Measurements from ENCODE around the gene TECPR2. TPM values are rescaled to one million over a fixed set of nuclear protein-coding genes. Genes with fewer than 3 reads are reported as not detected.

The TECPR2 gene
- total and polyA plus RNA-seq, 2 of the 13 experiments (the other 11 are each of a cell fraction or from before 2014, with no cell fraction given) = 3.5 to 5.7 TPM

DNA sequence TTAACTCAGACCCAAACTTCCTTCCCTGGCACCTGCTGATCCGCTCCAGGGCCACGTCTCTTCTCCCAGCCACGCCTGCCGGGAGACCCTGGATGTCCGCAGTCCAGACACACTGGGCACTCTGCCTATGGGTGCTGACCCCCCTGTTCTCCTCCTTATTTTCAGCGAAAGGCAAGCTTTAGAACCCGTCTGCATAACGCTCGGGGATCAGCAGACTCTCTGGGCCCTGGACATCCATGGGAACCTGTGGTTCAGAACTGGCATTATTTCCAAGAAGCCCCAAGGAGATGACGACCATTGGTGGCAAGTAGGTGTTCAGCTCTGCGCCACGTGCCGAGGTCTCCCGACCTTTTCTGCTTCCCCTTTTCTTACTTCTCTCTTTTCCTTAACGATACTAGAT, 82.9 kb downstream of the TECPR2 start:
- ChIA-PET POLR2A (no interaction called here), CTCF (ENCODE audit: low intra/inter-chr PET ratio, low total read pairs) (no interaction called here)
- no peak overlapping the region for H2AFZ ChIP-seq (ENCODE audit: low read length)
- intact Hi-C loops (cut with micrococcal nuclease; ENCODE audit: unreplicated experiment) = no loop called here
- H3K4me3 ChIP-seq (replicated peaks in 1 of 3; ENCODE audit: insufficient read depth in 1 of 3, low read depth in 2 of 3, low read length in 3 of 3) = no peak overlapping the region
- in situ Hi-C loops (cut with HindIII; ENCODE audit: extremely low pct_ligation_motif_present, low pct_unique_long_range_greater_than_20kb) = no loop called here
- no peaks in the 10 kb centered on the region for H3K27me3 ChIP-seq (ENCODE audit: control insufficient read depth in 1 of 2, insufficient read depth in 2 of 2, low read length in 2 of 2)
- DNase-seq (ENCODE audit: low spot score) (no peak), ATAC-seq (no peak), FAIRE-seq (no peak)
- TF ChIP-seq, protein P1, sequence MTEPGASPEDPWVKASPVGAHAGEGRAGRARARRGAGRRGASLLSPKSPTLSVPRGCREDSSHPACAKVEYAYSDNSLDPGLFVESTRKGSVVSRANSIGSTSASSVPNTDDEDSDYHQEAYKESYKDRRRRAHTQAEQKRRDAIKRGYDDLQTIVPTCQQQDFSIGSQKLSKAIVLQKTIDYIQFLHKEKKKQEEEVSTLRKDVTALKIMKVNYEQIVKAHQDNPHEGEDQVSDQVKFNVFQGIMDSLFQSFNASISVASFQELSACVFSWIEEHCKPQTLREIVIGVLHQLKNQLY (CRISPR knock-in tag; IDR thresholded peaks at IDR 0.05) = no peak
- no peak for TF ChIP-seq ZNF569 (CRISPR knock-in tag; IDR thresholded peaks at IDR 0.05; ENCODE audit: borderline replicate concordance)
- no peak for TF ChIP-seq ZNF138 (CRISPR knock-in tag; IDR thresholded peaks at IDR 0.05; ENCODE audit: low read depth)
- TF ChIP-seq ZNF720 (CRISPR knock-in tag; IDR thresholded peaks at IDR 0.05) = no peak
- no peak for TF ChIP-seq ARNT (IDR thresholded peaks at IDR 0.05)
- no peak for TF ChIP-seq ZMAT3 (CRISPR knock-in tag; conservative IDR thresholded peaks at IDR 0.05)
- no peak for TF ChIP-seq ZNF768 (CRISPR knock-in tag; IDR thresholded peaks at IDR 0.05)
- TF ChIP-seq ZNF552 (CRISPR knock-in tag; IDR thresholded peaks at IDR 0.05; ENCODE audit: borderline replicate concordance) = no peak
- TF ChIP-seq, protein P2, sequence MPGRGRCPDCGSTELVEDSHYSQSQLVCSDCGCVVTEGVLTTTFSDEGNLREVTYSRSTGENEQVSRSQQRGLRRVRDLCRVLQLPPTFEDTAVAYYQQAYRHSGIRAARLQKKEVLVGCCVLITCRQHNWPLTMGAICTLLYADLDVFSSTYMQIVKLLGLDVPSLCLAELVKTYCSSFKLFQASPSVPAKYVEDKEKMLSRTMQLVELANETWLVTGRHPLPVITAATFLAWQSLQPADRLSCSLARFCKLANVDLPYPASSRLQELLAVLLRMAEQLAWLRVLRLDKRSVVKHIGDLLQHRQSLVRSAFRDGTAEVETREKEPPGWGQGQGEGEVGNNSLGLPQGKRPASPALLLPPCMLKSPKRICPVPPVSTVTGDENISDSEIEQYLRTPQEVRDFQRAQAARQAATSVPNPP (CRISPR knock-in tag; IDR thresholded peaks at IDR 0.05) = no peak
- TF ChIP-seq ZBTB7B (CRISPR knock-in tag; IDR thresholded peaks at IDR 0.05) = no peak
- TF ChIP-seq ZNF34 (CRISPR knock-in tag; IDR thresholded peaks at IDR 0.05; ENCODE audit: borderline replicate concordance) = no peak
- no peak for TF ChIP-seq TEAD2 (CRISPR knock-in tag; IDR thresholded peaks at IDR 0.05)
- no peak for TF ChIP-seq RCOR2 (CRISPR knock-in tag; IDR thresholded peaks at IDR 0.05)
- TF ChIP-seq ELF3 (CRISPR knock-in tag; IDR thresholded peaks at IDR 0.05) = no peak
- TF ChIP-seq, protein P3, sequence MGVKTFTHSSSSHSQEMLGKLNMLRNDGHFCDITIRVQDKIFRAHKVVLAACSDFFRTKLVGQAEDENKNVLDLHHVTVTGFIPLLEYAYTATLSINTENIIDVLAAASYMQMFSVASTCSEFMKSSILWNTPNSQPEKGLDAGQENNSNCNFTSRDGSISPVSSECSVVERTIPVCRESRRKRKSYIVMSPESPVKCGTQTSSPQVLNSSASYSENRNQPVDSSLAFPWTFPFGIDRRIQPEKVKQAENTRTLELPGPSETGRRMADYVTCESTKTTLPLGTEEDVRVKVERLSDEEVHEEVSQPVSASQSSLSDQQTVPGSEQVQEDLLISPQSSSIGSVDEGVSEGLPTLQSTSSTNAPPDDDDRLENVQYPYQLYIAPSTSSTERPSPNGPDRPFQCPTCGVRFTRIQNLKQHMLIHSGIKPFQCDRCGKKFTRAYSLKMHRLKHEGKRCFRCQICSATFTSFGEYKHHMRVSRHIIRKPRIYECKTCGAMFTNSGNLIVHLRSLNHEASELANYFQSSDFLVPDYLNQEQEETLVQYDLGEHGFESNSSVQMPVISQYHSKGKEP (CRISPR knock-in tag; IDR thresholded peaks at IDR 0.05) = no peak
- no peak for TF ChIP-seq RAD51 (IDR thresholded peaks at IDR 0.05; ENCODE audit: borderline replicate concordance)
- no peak for TF ChIP-seq ZNF20 (CRISPR knock-in tag; IDR thresholded peaks at IDR 0.05)
- no peak for TF ChIP-seq ZNF674 (CRISPR knock-in tag; IDR thresholded peaks at IDR 0.05; ENCODE audit: low read depth)
- TF ChIP-seq LCORL (IDR thresholded peaks at IDR 0.05) = no peak
- TF ChIP-seq LCORL (CRISPR knock-in tag; IDR thresholded peaks at IDR 0.05) = no peak
- no peaks in the 10 kb centered on the region for H3K79me2 ChIP-seq (ENCODE audit: insufficient read depth, low read length)
- no TSS peak for BruUV-seq (replicated peaks)
- H3K36me3 ChIP-seq (replicated peaks in 1 of 2; ENCODE audit: control insufficient read depth in 1 of 2, insufficient read depth in 2 of 2, low read length in 2 of 2) = peaks cover 3 to 39% of the 10 kb centered on the region in 2 experiments; a peak in 4 of 5 replicates
- 96% methylated on average over 15 of the region's 15 CpGs for WGBS (ENCODE audit: low lambda C conversion rate)
- no peak overlapping the region for H3K9ac ChIP-seq (ENCODE audit: insufficient read depth, low read depth, low read length)
- H3K4me2 ChIP-seq (ENCODE audit: low read depth, low read length) = no peak overlapping the region
- H4K20me1 ChIP-seq (ENCODE audit: insufficient read depth, low read length) = no peaks in the 10 kb centered on the region
- no peaks in the 10 kb centered on the region for H3K9me3 ChIP-seq (ENCODE audit: low read length)
- H3K27ac ChIP-seq (ENCODE audit: extremely low read length, insufficient read depth, low read length) = no peak overlapping the region
- H3K4me1 ChIP-seq (ENCODE audit: insufficient read depth, low read length) = peaks cover 24% of the 10 kb centered on the region
